SK-N-MC (cell line): ENCODE data around the gene EPB41L4B.

Source experiments
- DNase-seq: peaks from one replicate; pipeline ENCODE4 v3.0.0-alpha.2; 2011; ENCODE audit warnings: low read depth, low spot score
- H3K27ac ChIP-seq: fragments of 200-600 bp; sonication (generic); 2 replicates; pipeline ENCODE4 v1.5.1; 2016; ENCODE audit warnings: mixed run types
- H3K36me3 ChIP-seq: fragments of 200-600 bp; sonication (generic); 2 replicates; pipeline ENCODE4 v1.6.1; 2017; ENCODE audit warnings: antibody characterized with exemption, low read length, mixed read lengths; ENCODE audit not compliant: insufficient read depth
- H3K4me3 ChIP-seq: fragments of 200-600 bp; sonication (generic); 2 replicates; pipeline ENCODE4 v1.5.1; 2016
- H3K9ac ChIP-seq: fragments of 200-600 bp; sonication (generic); 2 replicates; pipeline ENCODE4 v1.8.0; 2017; ENCODE audit warnings: mixed run types, mixed read lengths; ENCODE audit not compliant: insufficient read length
- H3K9me3 ChIP-seq: fragments of 200-600 bp; sonication (generic); 2 replicates; pipeline ENCODE4 v1.6.1; 2017; ENCODE audit warnings: low read depth, mild to moderate bottlenecking, antibody characterized with exemption, low read length, moderate library complexity, mixed read lengths
- EZH2 ChIP-seq: fragments of 200-600 bp; sonication (generic); IDR thresholded peaks from one replicate; pipeline ENCODE4 v1.6.1; 2017; ENCODE audit warnings: antibody characterized with exemption
- FOXP2 ChIP-seq: optimal IDR thresholded peaks from 2 replicates; pipeline ENCODE3; 2011; ENCODE audit warnings: mild to moderate bottlenecking, moderate library complexity; ENCODE audit not compliant: insufficient read depth; ENCODE audit errors: extremely low read length, control extremely low read depth
- POLR2AphosphoS5 ChIP-seq: IDR thresholded peaks from 2 replicates; pipeline ENCODE4 v1.6.1; 2012; ENCODE audit warnings: mild to moderate bottlenecking, low read depth, low read length, borderline replicate concordance

The EPB41L4B gene

GRCh38 chr9:109242014-109242413 lies 78.8 kb downstream of the EPB41L4B start:
- Histone ChIP-seq H3K9ac (no peak overlapping the region), H3K36me3 (no peaks in the 10 kb centered on the region), H3K4me3 (no peak overlapping the region), H3K9me3 (no peaks in the 10 kb centered on the region), H3K27ac (no peak overlapping the region)
- no peak for TF ChIP-seq FOXP2
- no peak for TF ChIP-seq EZH2
- no peak for TF ChIP-seq POLR2AphosphoS5
- DNase-seq, result no peak

GRCh38 chr9:109241207-109241606 lies 79.7 kb downstream of the EPB41L4B start:
- H3K36me3 ChIP-seq, result no peaks in the 10 kb centered on the region
- H3K4me3 ChIP-seq, result no peak overlapping the region
- DNase-seq, result no peak
- no peaks in the 10 kb centered on the region for H3K9me3 ChIP-seq
- TF ChIP-seq FOXP2 (no peak), EZH2 (no peak), POLR2AphosphoS5 (no peak)
- H3K27ac ChIP-seq, result no peak overlapping the region
- H3K9ac ChIP-seq, result no peak overlapping the region

- Histone ChIP-seq H3K27ac (no peak overlapping the region), H3K36me3 (no peaks in the 10 kb centered on the region)
- TF ChIP-seq FOXP2 (no peak), EZH2 (no peak)
Measured at GRCh38 chr9:109239240-109239639, 81.6 kb downstream of the EPB41L4B start.

GRCh38 chr9:109238655-109239054 lies 82.2 kb downstream of the EPB41L4B start:
- Histone ChIP-seq H3K9ac (no peak overlapping the region), H3K36me3 (no peaks in the 10 kb centered on the region), H3K27ac (no peak overlapping the region), H3K9me3 (no peaks in the 10 kb centered on the region), H3K4me3 (no peak overlapping the region)
- DNase-seq, result no peak
- TF ChIP-seq EZH2, result no peak
- TF ChIP-seq FOXP2, result no peak
- TF ChIP-seq POLR2AphosphoS5, result no peak

More at GRCh38 chr9:109239240-109239639, 81.6 kb downstream of the EPB41L4B start:
- Histone ChIP-seq H3K9me3 (no peaks in the 10 kb centered on the region), H3K4me3 (no peak overlapping the region), H3K9ac (no peak overlapping the region)
- no peak for DNase-seq

- H3K27ac ChIP-seq, result no peak overlapping the region
- H3K9me3 ChIP-seq, result no peaks in the 10 kb centered on the region
- H3K4me3 ChIP-seq, result no peak overlapping the region
- DNase-seq, result no peak
- no peak overlapping the region for H3K9ac ChIP-seq
- no peak for TF ChIP-seq POLR2AphosphoS5
- no peak for TF ChIP-seq FOXP2
- no peak for TF ChIP-seq EZH2
- no peaks in the 10 kb centered on the region for H3K36me3 ChIP-seq
Measured at GRCh38 chr9:109238125-109238524, 82.7 kb downstream of the EPB41L4B start.

GRCh38 chr9:109232449-109233237 lies 88.2 kb downstream of the EPB41L4B start:
- Histone ChIP-seq H3K27ac (no peak overlapping the region), H3K9me3 (no peaks in the 10 kb centered on the region), H3K36me3 (no peaks in the 10 kb centered on the region), H3K4me3 (no peak overlapping the region), H3K9ac (no peak overlapping the region)
- TF ChIP-seq FOXP2 (no peak), POLR2AphosphoS5 (no peak), EZH2 (no peak)
- DNase-seq, result no peak

- DNase-seq, result no peak
- Histone ChIP-seq H3K9me3 (no peaks in the 10 kb centered on the region), H3K27ac (no peak overlapping the region), H3K36me3 (no peaks in the 10 kb centered on the region), H3K4me3 (no peak overlapping the region), H3K9ac (no peak overlapping the region)
- TF ChIP-seq POLR2AphosphoS5, result no peak
- TF ChIP-seq FOXP2, result no peak
- TF ChIP-seq EZH2, result no peak
Measured at GRCh38 chr9:109231593-109231992, 89.3 kb downstream of the EPB41L4B start.

GRCh38 chr9:109230277-109230676 lies 90.6 kb downstream of the EPB41L4B start:
- Histone ChIP-seq H3K36me3 (no peaks in the 10 kb centered on the region), H3K27ac (no peak overlapping the region), H3K9me3 (no peaks in the 10 kb centered on the region), H3K4me3 (no peak overlapping the region), H3K9ac (no peak overlapping the region)
- TF ChIP-seq FOXP2, result no peak
- TF ChIP-seq EZH2, result no peak
- no peak for TF ChIP-seq POLR2AphosphoS5
- no peak for DNase-seq

- TF ChIP-seq FOXP2 (no peak), EZH2 (no peak)
- H3K27ac ChIP-seq, result no peak overlapping the region
- H3K4me3 ChIP-seq, result no peak overlapping the region
- H3K36me3 ChIP-seq, result no peaks in the 10 kb centered on the region
- H3K9ac ChIP-seq, result no peak overlapping the region
- H3K9me3 ChIP-seq, result no peaks in the 10 kb centered on the region
- DNase-seq, result no peak
Measured at GRCh38 chr9:109229682-109230081, 91.2 kb downstream of the EPB41L4B start.
